Measurements from ENCODE around the gene PARM1. TPM values are rescaled to one million over a fixed set of nuclear protein-coding genes. Genes with fewer than 3 reads are reported as not detected.

The PARM1 gene
- total RNA-seq, 1 donor from 2014 or later, result 90.7 TPM

DNA sequence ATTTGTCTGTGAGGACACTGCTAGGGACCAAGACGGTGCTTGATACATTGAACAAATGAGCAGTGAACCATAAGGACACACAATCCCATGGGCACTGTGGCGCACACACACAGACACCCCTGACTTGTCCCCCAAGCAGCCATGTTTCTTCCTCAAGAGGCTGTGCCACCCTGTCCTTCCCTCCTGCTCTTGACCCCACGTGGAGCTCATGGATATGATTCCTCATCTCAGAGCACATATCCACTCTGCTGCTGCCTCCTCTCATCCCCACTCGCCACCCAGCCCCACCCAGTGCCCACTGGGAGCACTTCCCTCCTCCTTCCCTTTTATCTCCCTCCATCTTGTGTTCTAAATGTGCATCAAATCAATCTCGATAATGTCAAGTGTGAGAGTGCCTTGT is 102.4 kb downstream of the PARM1 start:
- Histone ChIP-seq H3K4me3 (no peak overlapping the region), H3K4me1 (peaks cover 34% of the 10 kb centered on the region), H3K36me3 (no peaks in the 10 kb centered on the region), H3K27ac (replicated peaks) (no peak overlapping the region), H3K9me3 (replicated peaks) (no peaks in the 10 kb centered on the region), H3K27me3 (ENCODE audit: low read depth) (no peaks in the 10 kb centered on the region)
- TF ChIP-seq, protein P1, sequence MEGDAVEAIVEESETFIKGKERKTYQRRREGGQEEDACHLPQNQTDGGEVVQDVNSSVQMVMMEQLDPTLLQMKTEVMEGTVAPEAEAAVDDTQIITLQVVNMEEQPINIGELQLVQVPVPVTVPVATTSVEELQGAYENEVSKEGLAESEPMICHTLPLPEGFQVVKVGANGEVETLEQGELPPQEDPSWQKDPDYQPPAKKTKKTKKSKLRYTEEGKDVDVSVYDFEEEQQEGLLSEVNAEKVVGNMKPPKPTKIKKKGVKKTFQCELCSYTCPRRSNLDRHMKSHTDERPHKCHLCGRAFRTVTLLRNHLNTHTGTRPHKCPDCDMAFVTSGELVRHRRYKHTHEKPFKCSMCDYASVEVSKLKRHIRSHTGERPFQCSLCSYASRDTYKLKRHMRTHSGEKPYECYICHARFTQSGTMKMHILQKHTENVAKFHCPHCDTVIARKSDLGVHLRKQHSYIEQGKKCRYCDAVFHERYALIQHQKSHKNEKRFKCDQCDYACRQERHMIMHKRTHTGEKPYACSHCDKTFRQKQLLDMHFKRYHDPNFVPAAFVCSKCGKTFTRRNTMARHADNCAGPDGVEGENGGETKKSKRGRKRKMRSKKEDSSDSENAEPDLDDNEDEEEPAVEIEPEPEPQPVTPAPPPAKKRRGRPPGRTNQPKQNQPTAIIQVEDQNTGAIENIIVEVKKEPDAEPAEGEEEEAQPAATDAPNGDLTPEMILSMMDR (IDR thresholded peaks at IDR 0.05; ENCODE audit: borderline replicate concordance), result no peak
- intact Hi-C loops (cut with micrococcal nuclease), result no loop called here
- no peak for DNase-seq

DNA sequence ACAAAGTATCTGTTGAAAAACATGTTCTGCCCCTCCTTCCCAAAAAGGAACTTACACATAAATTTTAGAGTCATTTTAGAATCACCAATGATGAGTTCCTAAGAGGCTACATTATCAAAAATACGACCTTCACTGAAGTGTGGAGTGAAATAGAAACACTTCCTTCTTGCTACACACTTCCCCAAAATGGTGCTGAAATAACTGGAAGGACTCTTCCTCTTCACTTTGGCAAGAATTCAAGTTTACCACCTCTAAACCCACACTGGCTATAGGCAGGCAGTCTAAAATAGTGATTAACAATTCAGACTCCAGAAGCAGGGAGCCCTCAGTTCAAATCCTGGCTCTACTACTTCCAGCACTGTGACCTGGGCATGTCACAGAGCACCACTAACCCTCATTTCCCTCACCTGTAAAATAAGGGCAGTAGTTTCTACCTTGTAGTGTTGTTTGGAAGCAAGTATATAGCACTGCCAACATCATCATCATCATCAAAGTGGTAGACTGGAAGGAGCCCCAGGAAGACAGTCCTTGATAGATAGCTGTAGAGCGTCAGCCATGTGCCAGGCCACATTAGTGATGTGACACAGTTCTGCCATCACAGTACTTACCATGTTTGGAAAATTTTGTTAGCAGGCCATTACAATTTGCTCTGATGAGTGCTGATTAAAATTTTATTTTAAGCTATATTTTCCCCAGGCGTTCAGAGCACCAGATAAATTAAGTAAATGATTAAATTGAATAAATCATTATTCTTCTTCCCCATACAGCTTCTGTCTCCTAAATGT is 103.3 kb downstream of the PARM1 start:
- intact Hi-C loops (cut with micrococcal nuclease), result no loop called here
- Histone ChIP-seq H3K27me3 (ENCODE audit: low read depth) (no peaks in the 10 kb centered on the region), H3K27ac (replicated peaks) (no peak overlapping the region), H3K4me1 (peaks cover 28% of the 10 kb centered on the region), H3K36me3 (no peaks in the 10 kb centered on the region), H3K4me3 (no peak overlapping the region), H3K9me3 (replicated peaks) (no peaks in the 10 kb centered on the region)
- TF ChIP-seq, protein P1 (IDR thresholded peaks at IDR 0.05; ENCODE audit: borderline replicate concordance), result no peak
- DNase-seq, result no peak

DNA sequence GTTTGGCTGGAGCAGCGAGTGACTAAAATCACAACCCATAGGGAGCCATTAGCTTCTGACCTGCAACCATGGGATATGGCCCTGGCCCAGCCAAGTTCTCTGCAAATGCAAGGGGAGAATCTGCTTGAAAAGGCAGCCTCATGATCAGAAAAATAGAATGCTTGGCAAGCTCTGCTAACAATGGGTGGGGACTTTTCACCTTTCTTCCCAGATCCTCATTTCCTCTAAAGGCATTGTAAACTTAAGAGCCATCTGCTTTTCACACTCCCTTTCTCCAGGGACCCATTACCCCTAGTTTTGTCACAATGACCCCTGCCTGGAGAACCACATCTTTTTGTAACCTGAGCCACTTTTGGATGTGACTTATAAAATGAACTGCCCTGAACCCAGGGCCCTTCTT is 104.3 kb downstream of the PARM1 start:
- no peaks in the 10 kb centered on the region for H3K27me3 ChIP-seq (ENCODE audit: low read depth)
- intact Hi-C loops (cut with micrococcal nuclease), result no loop called here
- TF ChIP-seq, protein P1 (IDR thresholded peaks at IDR 0.05; ENCODE audit: borderline replicate concordance), result no peak
- no peaks in the 10 kb centered on the region for H3K9me3 ChIP-seq (replicated peaks)
- H3K4me3 ChIP-seq, result no peak overlapping the region
- H3K36me3 ChIP-seq, result no peaks in the 10 kb centered on the region
- H3K27ac ChIP-seq (replicated peaks), result no peak overlapping the region
- peaks cover 27% of the 10 kb centered on the region for H3K4me1 ChIP-seq
- DNase-seq, result no peak

DNA sequence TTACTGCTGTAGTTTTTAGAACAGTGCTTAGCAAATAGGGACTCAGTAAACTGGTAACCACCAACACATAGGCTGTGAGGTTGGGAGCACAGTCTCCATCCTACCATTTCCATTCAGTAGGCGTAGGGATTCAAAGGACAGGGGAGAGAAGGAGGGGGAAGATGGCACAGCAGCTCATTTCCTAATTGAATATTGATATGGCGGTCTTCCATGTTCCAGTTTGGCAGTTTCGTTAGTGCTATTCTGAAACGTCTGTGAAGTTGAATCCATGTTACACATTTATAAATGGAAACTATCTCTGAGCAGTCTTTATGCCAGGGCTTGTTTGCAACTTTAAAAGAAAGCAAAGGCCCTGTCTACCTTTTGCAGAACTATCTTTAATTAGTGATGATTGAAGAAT is 105.5 kb downstream of the PARM1 start:
- Histone ChIP-seq H3K27me3 (ENCODE audit: low read depth) (no peaks in the 10 kb centered on the region), H3K4me3 (no peak overlapping the region), H3K36me3 (no peaks in the 10 kb centered on the region), H3K27ac (replicated peaks) (peak overlapping the region; percentile 46), H3K4me1 (peaks cover 27% of the 10 kb centered on the region), H3K9me3 (replicated peaks) (no peaks in the 10 kb centered on the region)
- intact Hi-C loops (cut with micrococcal nuclease), result no loop called here
- DNase-seq, result no peak
- TF ChIP-seq, protein P1 (IDR thresholded peaks at IDR 0.05; ENCODE audit: borderline replicate concordance), result no peak

DNA sequence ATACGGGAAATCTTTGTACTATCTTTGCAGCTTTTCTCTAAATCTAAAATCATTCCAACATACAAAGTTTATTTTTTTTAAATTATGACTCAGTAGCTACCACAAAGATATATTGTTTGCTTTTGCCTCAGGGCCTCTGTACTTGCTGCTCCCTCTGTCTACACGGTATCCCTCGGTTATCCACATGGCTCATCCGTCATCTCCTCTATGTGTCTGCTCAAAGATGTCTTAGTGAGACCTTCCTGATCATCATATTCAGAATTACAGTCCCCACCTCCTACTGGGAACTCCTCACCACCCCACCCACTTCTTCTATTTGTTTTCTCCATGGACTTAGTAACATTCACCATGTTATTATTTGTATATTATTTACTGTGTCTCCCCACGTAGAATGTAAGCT is 107.8 kb downstream of the PARM1 start:
- TF ChIP-seq, protein P1 (IDR thresholded peaks at IDR 0.05; ENCODE audit: borderline replicate concordance), result no peak
- no peaks in the 10 kb centered on the region for H3K36me3 ChIP-seq
- no peak overlapping the region for H3K27ac ChIP-seq (replicated peaks)
- DNase-seq, result no peak
- intact Hi-C loops (cut with micrococcal nuclease), result no loop called here
- H3K4me1 ChIP-seq, result peaks cover 31% of the 10 kb centered on the region
- no peaks in the 10 kb centered on the region for H3K9me3 ChIP-seq (replicated peaks)
- H3K4me3 ChIP-seq, result no peak overlapping the region
- H3K27me3 ChIP-seq (ENCODE audit: low read depth), result no peaks in the 10 kb centered on the region

All from left ventricle myocardium inferior (tissue), 1 donor.